K562 (cell line): ENCODE measurements around the gene MYADML2. TPM values are rescaled to one million over a fixed set of nuclear protein-coding genes. Genes with fewer than 3 reads are reported as not detected.

ENCODE experiments used
- ATAC-seq: fragments of 200-7000 bp; cut with Tn5 transposase; 3 replicates; pipeline ENCODE4 v1.9.1; 2020; ENCODE audit warnings: moderate library complexity
- BruUV-seq: library from RNA; stranded (reverse); fragments of 400-500 nt; replicated peaks from 2 replicates; lab custom pipeline; 2021; lab: Mats Ljungman, UMichigan
- CTCF ChIA-PET: fragments of 300-600 bp; formaldehyde crosslinking; extraction: SDS; loops from one replicate; lab custom pipeline; 2021; ENCODE audit warnings: low intra/inter-chr PET ratio; lab: Yijun Ruan, JAX
- POLR2A ChIA-PET: fragments of 300-600, 350-650 bp; sonication (Branson Sonifier 250); formaldehyde crosslinking; extraction: SDS; loops from one replicate; lab custom pipeline; 2021; ENCODE audit warnings: antibody characterized with exemption, inconsistent platforms; lab: Yijun Ruan, JAX
- DNase-seq, 4 experiments: peaks; one replicate each; pipeline versions ENCODE4 v3.0.0 to v3.0.0-alpha.2; 2011 to 2018; ENCODE audit warnings: low spot score in 3 of 4, mixed read lengths in 3 of 4; ENCODE audit errors: extremely low read depth in 1 of 4
- FAIRE-seq: peaks from 2 replicates; lab custom pipeline; 2011; peaks lifted over from hg19 to GRCh38; lab: Jason Lieb, UNC
- H2AFZ ChIP-seq: 2 replicates; pipeline ENCODE4 v1.6.0; 2011; ENCODE audit warnings: low read depth, low read length, control low read depth, inconsistent platforms
- H3K27ac ChIP-seq: fragments of 200-600 bp; 3 replicates; pipeline ENCODE4 v1.8.0; 2011; ENCODE audit warnings: low read depth, mild to moderate bottlenecking, control low read depth, inconsistent platforms, low read length, moderate library complexity, mixed read lengths; ENCODE audit errors: extremely low read depth
- H3K27me3 ChIP-seq, 2 experiments: fragments of 300-600 bp in 1 of 2; 2 replicates in 1 of 2; 3 replicates in 1 of 2; pipeline versions ENCODE4 v1.6.0 to v1.8.0; 2011; ENCODE audit warnings: inconsistent platforms in 2 of 2, low read length in 2 of 2, mild to moderate bottlenecking in 1 of 2, mixed read lengths in 1 of 2, moderate library complexity in 1 of 2; ENCODE audit not compliant: control insufficient read depth in 2 of 2, insufficient read depth in 2 of 2
- H3K36me3 ChIP-seq: fragments of 300-600 bp; 3 replicates; pipeline ENCODE4 v1.8.0; 2011; ENCODE audit warnings: mild to moderate bottlenecking, low read length, inconsistent platforms; ENCODE audit not compliant: control insufficient read depth, insufficient read depth
- H3K4me1 ChIP-seq, 2 experiments: fragments of 200-600 bp in 1 of 2; replicated peaks in 1 of 2; 2 replicates in 1 of 2; 3 replicates in 1 of 2; pipeline versions ENCODE4 v1.5.1 to v1.8.0; 2011; ENCODE audit warnings: inconsistent platforms in 2 of 2, low read length in 2 of 2, mild to moderate bottlenecking in 1 of 2, mixed read lengths in 1 of 2, moderate library complexity in 1 of 2; ENCODE audit not compliant: control insufficient read depth in 2 of 2, insufficient read depth in 2 of 2
- H3K4me2 ChIP-seq: 2 replicates; pipeline ENCODE4 v1.6.1; 2011; ENCODE audit warnings: low read length, control low read depth, inconsistent platforms, mixed read lengths; ENCODE audit not compliant: insufficient read depth
- H3K4me3 ChIP-seq: fragments of 200-600 bp; sonication (generic), shearing (Covaris generic); 2 replicates; pipeline ENCODE4 v1.5.1; 2016; ENCODE audit warnings: control low read depth, inconsistent platforms
- H3K79me2 ChIP-seq: fragments of 200-600 bp; 3 replicates; pipeline ENCODE4 v1.8.0; 2011; ENCODE audit warnings: low read length, inconsistent platforms; ENCODE audit not compliant: control insufficient read depth, insufficient read depth
- H3K9ac ChIP-seq, 2 experiments: 2 replicates each; pipeline versions ENCODE4 v1.6.0 to v1.6.1; 2011; ENCODE audit warnings: low read depth in 2 of 2, low read length in 2 of 2, control low read depth in 1 of 2, inconsistent platforms in 1 of 2, mild to moderate bottlenecking in 1 of 2, mixed read lengths in 1 of 2; ENCODE audit not compliant: insufficient read depth in 1 of 2
- H3K9me1 ChIP-seq: one replicate; pipeline ENCODE4 v1.6.0; 2011; ENCODE audit warnings: inconsistent platforms, mild to moderate bottlenecking, low read length, moderate library complexity; ENCODE audit not compliant: control insufficient read depth, insufficient read depth
- H3K9me3 ChIP-seq: replicated peaks from 2 replicates; pipeline ENCODE4 v1.5.1; 2011; ENCODE audit warnings: low read depth, low read length, inconsistent platforms; ENCODE audit not compliant: control insufficient read depth, insufficient read depth
- H4K20me1 ChIP-seq: replicated peaks from 2 replicates; pipeline ENCODE4 v1.6.1; 2011; ENCODE audit warnings: low read length, inconsistent platforms, mixed read lengths; ENCODE audit not compliant: control insufficient read depth, insufficient read depth
- ARID2 ChIP-seq: fragments of 450-650 bp; IDR thresholded peaks from 2 replicates; pipeline ENCODE4 v1.6.1; 2017; ENCODE audit warnings: antibody characterized with exemption, mild to moderate bottlenecking
- HMGN3 ChIP-seq: IDR thresholded peaks from 2 replicates; pipeline ENCODE4 v1.6.1; 2011; ENCODE audit warnings: borderline replicate concordance, low read depth, mild to moderate bottlenecking, mixed read lengths, low read length; ENCODE audit not compliant: insufficient read length; ENCODE audit errors: extremely low read depth
- IFI16 ChIP-seq: fragments of 250-450 bp; sonication (Bioruptor Pico); IDR thresholded peaks from 2 replicates; pipeline ENCODE4 v2.1.2; 2022; ENCODE audit warnings: mild to moderate bottlenecking, inconsistent platforms
- MBD2 ChIP-seq: sonication (generic); IDR thresholded peaks from 2 replicates; pipeline ENCODE4 v1.6.1; 2016; ENCODE audit warnings: low read depth, borderline replicate concordance
- PTBP1 ChIP-seq: fragments of 200-400 bp; formaldehyde crosslinking; IDR thresholded peaks from 2 replicates; pipeline ENCODE4 v1.6.1; 2017; ENCODE audit warnings: low read depth, low read length
- SMC3 ChIP-seq: conservative IDR thresholded peaks from 2 replicates; pipeline ENCODE4 v1.6.1; 2011; ENCODE audit warnings: low read depth, low read length, improper control_type of control experiment; ENCODE audit not compliant: insufficient read depth
- SNRNP70 ChIP-seq: fragments of 200-400 bp; formaldehyde crosslinking; optimal IDR thresholded peaks from 2 replicates; pipeline ENCODE3; 2017; ENCODE audit warnings: low read depth, low read length
- TBL1XR1 ChIP-seq, 2 experiments: IDR thresholded peaks; 2 replicates each; pipeline ENCODE4 v1.6.1; 2012; ENCODE audit warnings: improper control_type of control experiment in 2 of 2, low read length in 2 of 2, mild to moderate bottlenecking in 1 of 2
- ZNF324 ChIP-seq: fragments of 250-450 bp; sonication (Bioruptor Pico); IDR thresholded peaks from 2 replicates; pipeline ENCODE4 v1.4.0; 2020; ENCODE audit warnings: mild to moderate bottlenecking
- ZNF764 ChIP-seq: fragments of 250-450 bp; sonication (Bioruptor Pico); IDR thresholded peaks from 2 replicates; pipeline ENCODE4 v1.4.0; 2020; ENCODE audit warnings: low read depth, mild to moderate bottlenecking, moderate library complexity
- WGBS: fragments of 100-300 bp; shearing (Covaris generic); methylation state at CpG from one replicate; pipeline ENCODE4 v1.1.6; 2016; ENCODE audit warnings: low coverage, mixed read lengths; ENCODE audit not compliant: insufficient coverage; ENCODE audit errors: missing lambda C conversion rate; 5-methylcytosine and 5-hydroxymethylcytosine counted together
- in situ Hi-C: fragments of 300-500 bp; cut with MboI; formaldehyde crosslinking; loops from 4 replicates; pipeline ENCODE4 v1.15.0; 2018; ENCODE audit warnings: inconsistent platforms, mixed read lengths
- intact Hi-C: fragments of 100-400 bp; cut with micrococcal nuclease; formaldehyde crosslinking; loops from 2 replicates; pipeline ENCODE4 v1.14.2; 2022
- polyA plus RNA-seq, 8 experiments: library from polyadenylated mRNA; depleted of rRNA in 4 of 8; stranded (reverse) in 5 of 8; unstranded in 3 of 8; fragments of >200 nt; fragmentation: Nextera tagmentation in 2 of 8; fragmentation: Illumina TruSeq in 1 of 8; extraction: Ambion mirVana in 2 of 8; extraction: Trizol in 1 of 8; gene quantifications; 2 replicates each; pipeline versions ENCODE4 v1.2.1 to v1.2.3, GENCODE V29; 2011 to 2014; ENCODE audit warnings: inconsistent platforms in 1 of 8, missing spikeins in 1 of 8
- total RNA-seq, 7 experiments: library from RNA; depleted of rRNA in 6 of 7; stranded (reverse); fragments of >200 nt in 6 of 7; fragmentation: Illumina TruSeq in 2 of 7; extraction: Trizol in 2 of 7; gene quantifications; 2 replicates each; pipeline versions ENCODE4 v1.2.1 to v1.2.3, GENCODE V29; 2011 to 2021; ENCODE audit warnings: low replicate concordance in 1 of 7
- TF ChIP-seq, protein P1 (sequence below), 2 experiments: fragments of 150-350 bp in 1 of 2; IDR thresholded peaks; 2 replicates each; pipeline ENCODE4 v1.6.1; 2012 to 2016; ENCODE audit warnings: low read depth in 2 of 2, low read length in 2 of 2, mild to moderate bottlenecking in 1 of 2, moderate library complexity in 1 of 2
- TF ChIP-seq, protein P2 (sequence below), 3 experiments: fragments of 200-800 bp in 1 of 3; sonication (Bioruptor generic) in 1 of 3; sonication (generic) in 1 of 3; formaldehyde crosslinking in 1 of 3; IDR thresholded peaks; 2 replicates each; pipeline versions ENCODE4 v1.6.1 to v1.8.0; 2016 to 2022; ENCODE audit warnings: mild to moderate bottlenecking in 2 of 3, missing compliant biosample characterization in 2 of 3, missing genetic modification characterization in 2 of 3, missing genetic modification reagents in 1 of 3
- TF ChIP-seq, protein P3 (sequence below): fragments of 450-650 bp; IDR thresholded peaks from 2 replicates; pipeline ENCODE4 v1.7.0; 2016; ENCODE audit warnings: borderline replicate concordance

Gene MYADML2
- total and polyA plus RNA-seq, 9 of the 15 experiments (the other 6 are each of a cell fraction or from before 2014, with no cell fraction given) = not detected

DNA sequence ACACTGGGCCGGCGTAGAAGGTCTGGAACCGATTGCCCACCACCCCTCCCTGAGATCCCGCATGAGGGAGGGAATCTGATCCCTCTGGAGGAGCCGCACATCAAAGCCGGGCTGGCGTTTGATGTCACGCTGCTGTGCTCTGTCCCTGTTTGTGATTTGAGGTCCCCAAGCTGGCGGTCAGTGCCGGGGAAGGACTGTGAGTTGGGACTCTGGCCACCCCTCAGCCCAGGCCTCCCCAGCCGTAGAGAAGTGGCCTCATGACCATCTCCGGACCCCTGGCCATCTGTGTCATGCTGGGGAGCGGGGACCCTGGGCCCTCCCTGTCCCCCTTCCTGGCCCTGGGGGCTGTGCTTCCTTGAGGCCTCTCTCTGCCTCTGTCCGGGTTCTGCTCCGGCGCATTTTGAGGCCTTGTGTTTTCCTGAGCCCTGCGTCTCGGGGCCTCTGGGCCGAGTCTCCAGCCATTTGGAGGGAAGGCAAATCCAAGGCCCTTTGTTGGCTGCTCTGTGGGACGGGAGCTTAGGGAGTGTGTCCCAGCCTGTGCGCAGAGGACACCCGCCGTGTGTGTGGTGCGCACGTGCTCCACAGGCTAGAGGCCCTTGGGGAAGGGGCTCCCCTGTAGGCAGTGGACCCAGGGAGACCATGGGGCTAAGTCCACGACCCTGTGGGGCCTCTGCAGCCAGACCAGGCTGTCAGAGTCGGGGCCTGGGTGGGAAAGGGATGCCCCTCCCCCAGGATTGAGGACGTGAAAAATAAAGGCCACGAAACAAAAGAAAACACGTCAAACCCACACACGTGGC is 45.5 kb upstream of the MYADML2 start:
- ChIA-PET CTCF (no interaction called here), POLR2A (no interaction called here)
- Histone ChIP-seq H3K9me3 (no peaks in the 10 kb centered on the region), H3K9ac (peak overlapping the region in 1 of 2 experiments; percentile 58; a peak in 2 of 4 replicates), H3K9me1 (peaks cover 3% of the 10 kb centered on the region), H4K20me1 (no peaks in the 10 kb centered on the region), H3K27ac (no peak overlapping the region), H3K4me1 (peaks cover 0 to 54% of the 10 kb centered on the region in 2 experiments; a peak in 2 of 5 replicates), H2AFZ (no peak overlapping the region), H3K4me3 (no peak overlapping the region), H3K36me3 (peaks cover 10% of the 10 kb centered on the region; the same call in 1 of the 3 replicates), H3K27me3 (no peaks in the 10 kb centered on the region), H3K79me2 (no peaks in the 10 kb centered on the region), H3K4me2 (no peak overlapping the region)
- WGBS = 88% methylated on average over 23 of the region's 31 CpGs
- no peak for ATAC-seq
- in situ Hi-C loops = no loop called here
- BruUV-seq = no TSS peak
- no peak for DNase-seq
- FAIRE-seq = no peak
- intact Hi-C loops = no loop called here
- no peak for TF ChIP-seq ZNF764
- TF ChIP-seq, protein P1, sequence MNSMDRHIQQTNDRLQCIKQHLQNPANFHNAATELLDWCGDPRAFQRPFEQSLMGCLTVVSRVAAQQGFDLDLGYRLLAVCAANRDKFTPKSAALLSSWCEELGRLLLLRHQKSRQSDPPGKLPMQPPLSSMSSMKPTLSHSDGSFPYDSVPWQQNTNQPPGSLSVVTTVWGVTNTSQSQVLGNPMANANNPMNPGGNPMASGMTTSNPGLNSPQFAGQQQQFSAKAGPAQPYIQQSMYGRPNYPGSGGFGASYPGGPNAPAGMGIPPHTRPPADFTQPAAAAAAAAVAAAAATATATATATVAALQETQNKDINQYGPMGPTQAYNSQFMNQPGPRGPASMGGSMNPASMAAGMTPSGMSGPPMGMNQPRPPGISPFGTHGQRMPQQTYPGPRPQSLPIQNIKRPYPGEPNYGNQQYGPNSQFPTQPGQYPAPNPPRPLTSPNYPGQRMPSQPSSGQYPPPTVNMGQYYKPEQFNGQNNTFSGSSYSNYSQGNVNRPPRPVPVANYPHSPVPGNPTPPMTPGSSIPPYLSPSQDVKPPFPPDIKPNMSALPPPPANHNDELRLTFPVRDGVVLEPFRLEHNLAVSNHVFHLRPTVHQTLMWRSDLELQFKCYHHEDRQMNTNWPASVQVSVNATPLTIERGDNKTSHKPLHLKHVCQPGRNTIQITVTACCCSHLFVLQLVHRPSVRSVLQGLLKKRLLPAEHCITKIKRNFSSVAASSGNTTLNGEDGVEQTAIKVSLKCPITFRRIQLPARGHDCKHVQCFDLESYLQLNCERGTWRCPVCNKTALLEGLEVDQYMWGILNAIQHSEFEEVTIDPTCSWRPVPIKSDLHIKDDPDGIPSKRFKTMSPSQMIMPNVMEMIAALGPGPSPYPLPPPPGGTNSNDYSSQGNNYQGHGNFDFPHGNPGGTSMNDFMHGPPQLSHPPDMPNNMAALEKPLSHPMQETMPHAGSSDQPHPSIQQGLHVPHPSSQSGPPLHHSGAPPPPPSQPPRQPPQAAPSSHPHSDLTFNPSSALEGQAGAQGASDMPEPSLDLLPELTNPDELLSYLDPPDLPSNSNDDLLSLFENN (IDR thresholded peaks at IDR 0.05; ENCODE audit: low read depth in 2 of 2, low read length in 2 of 2) = no peak
- TF ChIP-seq SNRNP70 = no peak
- no peak for TF ChIP-seq TBL1XR1 (IDR thresholded peaks at IDR 0.05; ENCODE audit: low read length in 2 of 2)
- TF ChIP-seq PTBP1 = no peak
- TF ChIP-seq, protein P2, sequence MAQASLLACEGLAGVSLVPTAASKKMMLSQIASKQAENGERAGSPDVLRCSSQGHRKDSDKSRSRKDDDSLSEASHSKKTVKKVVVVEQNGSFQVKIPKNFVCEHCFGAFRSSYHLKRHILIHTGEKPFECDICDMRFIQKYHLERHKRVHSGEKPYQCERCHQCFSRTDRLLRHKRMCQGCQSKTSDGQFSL (CRISPR knock-in tag; IDR thresholded peaks at IDR 0.05) = no peak
- TF ChIP-seq, protein P2 (tag; IDR thresholded peaks at IDR 0.05) = no peak
- no peak for TF ChIP-seq ARID2
- TF ChIP-seq, protein P3, sequence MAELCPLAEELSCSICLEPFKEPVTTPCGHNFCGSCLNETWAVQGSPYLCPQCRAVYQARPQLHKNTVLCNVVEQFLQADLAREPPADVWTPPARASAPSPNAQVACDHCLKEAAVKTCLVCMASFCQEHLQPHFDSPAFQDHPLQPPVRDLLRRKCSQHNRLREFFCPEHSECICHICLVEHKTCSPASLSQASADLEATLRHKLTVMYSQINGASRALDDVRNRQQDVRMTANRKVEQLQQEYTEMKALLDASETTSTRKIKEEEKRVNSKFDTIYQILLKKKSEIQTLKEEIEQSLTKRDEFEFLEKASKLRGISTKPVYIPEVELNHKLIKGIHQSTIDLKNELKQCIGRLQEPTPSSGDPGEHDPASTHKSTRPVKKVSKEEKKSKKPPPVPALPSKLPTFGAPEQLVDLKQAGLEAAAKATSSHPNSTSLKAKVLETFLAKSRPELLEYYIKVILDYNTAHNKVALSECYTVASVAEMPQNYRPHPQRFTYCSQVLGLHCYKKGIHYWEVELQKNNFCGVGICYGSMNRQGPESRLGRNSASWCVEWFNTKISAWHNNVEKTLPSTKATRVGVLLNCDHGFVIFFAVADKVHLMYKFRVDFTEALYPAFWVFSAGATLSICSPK = no peak
- TF ChIP-seq HMGN3 = no peak
- no peak for TF ChIP-seq MBD2
- no peak for TF ChIP-seq IFI16 (CRISPR knock-in tag)
- no peak for TF ChIP-seq ZNF324 (CRISPR knock-in tag)
- no peak for TF ChIP-seq SMC3
